ENCODE data around the gene ALOX5. TPM values are rescaled to one million over a fixed set of nuclear protein-coding genes. Genes with fewer than 3 reads are reported as not detected.

Gene ALOX5
- total and polyA plus RNA-seq, 2 of the 4 experiments (the other 2 are of a cell fraction), result not detected

Other genes with a start within 250 kb of the ALOX5 start
- not detected in 2 replicates for gene OR13A1, start 58.6 kb upstream of the ALOX5 start, total RNA-seq (2012; rRNA removed)
- not detected in 2 replicates for gene OR13A1, start 58.6 kb upstream of the ALOX5 start, polyA plus RNA-seq (2012; rRNA removed)

All from IMR-90 (cell line).